Keratinocyte (primary cell): Measurements from ENCODE around the gene SNX24. TPM values are rescaled to one million over a fixed set of nuclear protein-coding genes. Genes with fewer than 3 reads are reported as not detected.

Source experiments
- DNase-seq: peaks from one replicate; pipeline ENCODE4 v3.0.0-alpha.2; 2011; ENCODE audit warnings: low read depth, missing footprints, low spot score
- FAIRE-seq: peaks from 2 replicates; lab custom pipeline; 2011; peaks lifted over from hg19 to GRCh38; lab: Jason Lieb, UNC
- H2AFZ ChIP-seq: 2 replicates; pipeline ENCODE4 v1.6.0; 2012; ENCODE audit warnings: low read length, control low read depth, inconsistent platforms; ENCODE audit not compliant: control insufficient read depth
- H3K27ac ChIP-seq: 2 replicates; pipeline ENCODE4 v1.5.1; 2011; ENCODE audit warnings: low read length; ENCODE audit not compliant: control insufficient read depth, insufficient read depth
- H3K27me3 ChIP-seq: 3 replicates; pipeline ENCODE4 v1.6.0; 2011; ENCODE audit warnings: low read length; ENCODE audit not compliant: control insufficient read depth, insufficient read depth; ENCODE audit errors: extremely low read depth
- H3K36me3 ChIP-seq, 2 experiments: 2 replicates in 1 of 2; 3 replicates in 1 of 2; pipeline ENCODE4 v1.5.1; 2011; ENCODE audit warnings: low read length in 2 of 2, mild to moderate bottlenecking in 1 of 2; ENCODE audit not compliant: control insufficient read depth in 2 of 2, insufficient read depth in 2 of 2; ENCODE audit errors: extremely low read depth in 1 of 2
- H3K4me1 ChIP-seq: 3 replicates; pipeline ENCODE4 v1.5.1; 2011; ENCODE audit warnings: low read length; ENCODE audit not compliant: control insufficient read depth, insufficient read depth; ENCODE audit errors: extremely low read depth
- H3K4me2 ChIP-seq: 3 replicates; pipeline ENCODE4 v1.6.0; 2011; ENCODE audit warnings: low read depth, low read length; ENCODE audit not compliant: control insufficient read depth, insufficient read depth; ENCODE audit errors: extremely low read depth
- H3K4me3 ChIP-seq, 3 experiments: fragments of 200-600 bp in 1 of 3; sonication (generic) in 1 of 3; 2 replicates in 2 of 3; 3 replicates in 1 of 3; pipeline ENCODE4 v1.5.1; 2011 to 2016; ENCODE audit warnings: low read length in 3 of 3, mild to moderate bottlenecking in 3 of 3, control low read depth in 2 of 3, inconsistent platforms in 1 of 3, low read depth in 1 of 3, mixed read lengths in 1 of 3, mixed run types in 1 of 3, moderate library complexity in 1 of 3; ENCODE audit not compliant: control insufficient read depth in 2 of 3, insufficient read depth in 2 of 3; ENCODE audit errors: extremely low read depth in 1 of 3
- H3K79me2 ChIP-seq: 2 replicates; pipeline ENCODE4 v1.6.0; 2012; ENCODE audit warnings: low read length; ENCODE audit not compliant: control insufficient read depth, insufficient read depth
- H3K9ac ChIP-seq: 3 replicates; pipeline ENCODE4 v1.6.0; 2011; ENCODE audit warnings: low read length; ENCODE audit not compliant: control insufficient read depth, insufficient read depth; ENCODE audit errors: extremely low read depth
- H3K9me1 ChIP-seq: 3 replicates; pipeline ENCODE4 v1.6.0; 2011; ENCODE audit warnings: low read length; ENCODE audit not compliant: control insufficient read depth, insufficient read depth; ENCODE audit errors: extremely low read depth
- H3K9me3 ChIP-seq: 2 replicates; pipeline ENCODE4 v1.5.1; 2012; ENCODE audit warnings: low read depth, low read length; ENCODE audit not compliant: control insufficient read depth
- H4K20me1 ChIP-seq: 3 replicates; pipeline ENCODE4 v1.6.0; 2011; ENCODE audit warnings: low read length; ENCODE audit not compliant: control insufficient read depth, insufficient read depth; ENCODE audit errors: extremely low read depth
- CTCF ChIP-seq, 3 experiments: IDR thresholded peaks in 1 of 3; conservative IDR thresholded peaks in 1 of 3; optimal IDR thresholded peaks in 1 of 3; 2 replicates in 2 of 3; 3 replicates in 1 of 3; pipeline versions ENCODE3 to v1.5.1; 2011; ENCODE audit warnings: low read length in 3 of 3, mild to moderate bottlenecking in 3 of 3, moderate library complexity in 2 of 3, control low read depth in 1 of 3, inconsistent platforms in 1 of 3; ENCODE audit not compliant: insufficient read depth in 2 of 3; ENCODE audit errors: extremely low read depth in 1 of 3
- EZH2 ChIP-seq: IDR thresholded peaks from one replicate; pipeline ENCODE4 v1.6.1; 2012; ENCODE audit warnings: inconsistent platforms, mild to moderate bottlenecking, low read length, moderate library complexity
- dilution Hi-C: fragments of 300-500 bp; cut with MboI; formaldehyde crosslinking; loops from one replicate; pipeline ENCODE4 v1.7.0; 2020; ENCODE audit warnings: low sequenced_read_pairs; ENCODE audit not compliant: extremely low pct_ligation_motif_present
- polyA plus RNA-seq, 5 experiments: library from polyadenylated mRNA; depleted of rRNA in 3 of 5; stranded (reverse) in 3 of 5; stranded (forward) in 1 of 5; unstranded in 1 of 5; fragments of >200 nt; gene quantifications; 1 replicate in 1 of 5; 2 replicates in 3 of 5; 3 replicates in 1 of 5; pipeline versions ENCODE4 v1.2.1 to v1.2.3, GENCODE V29; 2011 to 2012; ENCODE audit warnings: missing spikeins in 2 of 5, low read depth in 1 of 5, low replicate concordance in 1 of 5

The SNX24 gene
- polyA plus RNA-seq, 1 donor (not counting 4 experiments of a cell fraction or from before 2014, with no cell fraction given): 15.0 TPM

- Histone ChIP-seq H3K27ac (no peak overlapping the region), H3K27me3 (no peaks in the 10 kb centered on the region), H3K4me2 (no peak overlapping the region), H3K79me2 (no peaks in the 10 kb centered on the region), H3K9ac (no peak overlapping the region), H3K36me3 (no peaks in the 10 kb centered on the region), H3K9me1 (no peaks in the 10 kb centered on the region), H4K20me1 (no peaks in the 10 kb centered on the region), H3K4me3 (no peak overlapping the region), H2AFZ (no peak overlapping the region), H3K9me3 (no peaks in the 10 kb centered on the region), H3K4me1 (no peaks in the 10 kb centered on the region)
- dilution Hi-C loops: no loop called here
- TF ChIP-seq CTCF (optimal IDR thresholded peaks at IDR 0.05 in 1 of 3, IDR thresholded peaks at IDR 0.05 in 1 of 3, conservative IDR thresholded peaks at IDR 0.05 in 1 of 3; ENCODE audit: extremely low read depth in 1 of 3, insufficient read depth in 2 of 3, low read length in 3 of 3) (no peak), EZH2 (no peak)
- FAIRE-seq (no peak), DNase-seq (no peak)
Observed at GRCh38 chr5:123014689-123015088, 169.3 kb downstream of the SNX24 start.

- Histone ChIP-seq H3K27me3 (no peaks in the 10 kb centered on the region), H3K9me1 (no peaks in the 10 kb centered on the region), H3K9ac (no peak overlapping the region), H3K4me2 (no peak overlapping the region), H3K9me3 (no peaks in the 10 kb centered on the region), H3K36me3 (peaks cover 7 to 8% of the 10 kb centered on the region in 2 experiments), H4K20me1 (no peaks in the 10 kb centered on the region), H3K79me2 (no peaks in the 10 kb centered on the region), H2AFZ (no peak overlapping the region), H3K4me1 (peaks cover under 1% of the 10 kb centered on the region), H3K27ac (no peak overlapping the region), H3K4me3 (no peak overlapping the region)
- FAIRE-seq (no peak), DNase-seq (no peak)
- dilution Hi-C loops: no loop called here
- TF ChIP-seq EZH2 (no peak), CTCF (optimal IDR thresholded peaks at IDR 0.05 in 1 of 3, IDR thresholded peaks at IDR 0.05 in 1 of 3, conservative IDR thresholded peaks at IDR 0.05 in 1 of 3; ENCODE audit: extremely low read depth in 1 of 3, insufficient read depth in 2 of 3, low read length in 3 of 3) (no peak)
Observed at GRCh38 chr5:123028222-123028621, 182.8 kb downstream of the SNX24 start.
